Esophagus muscularis mucosa (tissue), 3 donors: ENCODE data around the gene LAMB1.
"Not testable (repeated sequence)": the region's sequence is repeated elsewhere in the genome, so short reads cannot be mapped to it uniquely, and the experiment has no call there.

ENCODE experiments used
- CTCF ChIP-seq, 3 experiments: fragments of 200-600 bp in 2 of 3; fragments of 450-650 bp in 1 of 3; sonication (generic) in 2 of 3; IDR thresholded peaks; one replicate each; pipeline ENCODE4 v1.5.1; 2017 to 2019; ENCODE audit warnings: antibody characterized with exemption in 3 of 3, mild to moderate bottlenecking in 2 of 3, moderate library complexity in 1 of 3
- EP300 ChIP-seq: sonication (generic); formaldehyde crosslinking; IDR thresholded peaks from one replicate; pipeline ENCODE4 v1.6.1; 2017; ENCODE audit warnings: antibody characterized with exemption

DNA sequence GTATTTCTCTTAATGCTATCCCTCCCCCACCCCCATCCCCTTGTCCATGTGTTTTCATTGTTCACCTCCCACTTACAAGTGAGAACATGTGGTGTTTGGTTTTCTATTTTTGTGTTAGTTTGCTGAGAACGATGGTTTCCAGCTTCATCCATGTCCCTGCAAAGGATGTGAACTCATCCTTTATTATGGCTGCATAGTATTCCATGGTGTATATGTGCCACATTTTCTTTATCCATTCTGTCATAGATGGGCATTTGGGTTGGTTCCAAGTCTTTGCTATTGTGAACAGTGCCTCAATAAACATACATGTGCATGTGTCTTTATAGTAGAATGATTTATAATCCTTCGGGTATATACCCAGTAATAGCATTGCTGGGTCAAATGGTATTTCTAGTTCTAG, 81.1 kb downstream of the LAMB1 start:
- not testable (repeated sequence) for TF ChIP-seq CTCF (IDR thresholded peaks at IDR 0.05); EP300
